Measurements from ENCODE around the gene NCOA6.
A peak's percentile ranks its signal among the peaks of the same experiment; 100 is the strongest.

Gene NCOA6

DNA sequence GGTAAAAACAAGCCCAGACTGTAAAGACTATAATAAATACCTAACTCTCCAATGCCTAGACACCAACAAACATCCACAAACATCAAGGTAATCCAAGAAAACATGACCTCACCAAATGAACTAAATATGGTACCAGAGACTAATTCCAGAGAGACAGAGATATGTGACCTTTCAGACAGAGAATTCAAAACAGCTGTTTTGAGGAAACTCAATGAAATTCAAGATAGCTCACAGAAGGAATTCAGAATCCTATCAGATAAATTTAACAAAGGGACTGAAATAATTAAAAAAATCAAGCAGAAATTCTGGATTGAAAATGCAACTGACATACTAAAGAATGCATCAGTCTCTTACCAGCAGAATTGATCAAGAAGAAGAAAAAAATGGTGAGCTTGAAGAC is 26.6 kb downstream of the NCOA6 start:
- no peak overlapping the region for H3K23ac ChIP-seq (ENCODE audit: low read depth, low read length, poor library complexity)
- H3K79me1 ChIP-seq (ENCODE audit: low read depth, low read length), result no peaks in the 10 kb centered on the region
- H3K9me3 ChIP-seq (replicated peaks in 1 of 2; ENCODE audit: control insufficient read depth in 2 of 2, insufficient read depth in 1 of 2, low read depth in 1 of 2, low read length in 2 of 2), result peaks cover 2 to 22% of the 10 kb centered on the region in 2 donors
- H4K91ac ChIP-seq (ENCODE audit: low read depth, low read length, poor library complexity), result no peak overlapping the region
- no peak overlapping the region for H3K4me2 ChIP-seq (ENCODE audit: insufficient read depth, low read length, poor library complexity, severe bottlenecking)
- H4K8ac ChIP-seq (ENCODE audit: low read depth, low read length), result no peak overlapping the region
- H3K27ac ChIP-seq (replicated peaks; ENCODE audit: low read length), result no peak overlapping the region
- no peak overlapping the region for H3K9ac ChIP-seq (ENCODE audit: low read depth, low read length, poor library complexity)
- peaks cover 0 to 15% of the 10 kb centered on the region in 2 donors for H3K36me3 ChIP-seq (replicated peaks in 1 of 2; ENCODE audit: control insufficient read depth in 2 of 2, insufficient read depth in 2 of 2, low read length in 2 of 2)
- no peak overlapping the region for H3K14ac ChIP-seq (ENCODE audit: low read length)
- H3K4me1 ChIP-seq (ENCODE audit: control insufficient read depth in 2 of 2, insufficient read depth in 1 of 2, low read depth in 1 of 2, low read length in 2 of 2), result no peaks in the 10 kb centered on the region
- no peaks in the 10 kb centered on the region for H3K27me3 ChIP-seq (ENCODE audit: control insufficient read depth in 3 of 3, insufficient read depth in 3 of 3, low read depth in 1 of 3, low read length in 3 of 3)
- DNase-seq (ENCODE audit: low spot score), result no peak
- H2BK12ac ChIP-seq (ENCODE audit: low read length), result no peak overlapping the region
- H2BK15ac ChIP-seq (ENCODE audit: low read length), result no peak overlapping the region
- no peak overlapping the region for H2BK120ac ChIP-seq (ENCODE audit: low read depth, low read length)
- H3K18ac ChIP-seq (ENCODE audit: low read length), result no peak overlapping the region
- no peak overlapping the region for H2BK5ac ChIP-seq (ENCODE audit: low read length)
- H3K4me3 ChIP-seq (ENCODE audit: low read length in 2 of 2), result no peak overlapping the region
- H3K4ac ChIP-seq (ENCODE audit: low read length), result no peak overlapping the region
- no peak overlapping the region for H2AFZ ChIP-seq (ENCODE audit: low read length)
- no peak overlapping the region for H2AK5ac ChIP-seq (ENCODE audit: low read depth, low read length)

DNA sequence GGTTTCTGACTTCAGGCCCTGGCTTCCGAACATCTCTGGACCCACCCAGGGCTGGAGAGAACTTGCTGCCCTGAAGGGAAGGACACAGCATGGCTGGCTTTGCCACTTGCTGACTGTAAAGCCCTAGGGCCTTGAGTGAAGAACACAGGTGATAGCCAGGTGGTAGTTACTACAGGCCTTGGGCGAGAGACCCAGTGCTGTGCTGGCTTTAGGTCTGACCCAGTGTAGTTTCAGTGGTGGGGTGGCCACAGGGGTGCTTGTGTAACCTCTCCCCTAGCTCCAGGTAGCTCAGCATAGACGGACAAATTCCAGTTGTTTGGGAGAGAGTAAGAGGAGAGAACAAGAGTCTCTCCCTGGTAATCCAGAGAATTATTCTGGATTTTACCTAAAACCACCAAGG is 27.1 kb downstream of the NCOA6 start:
- H3K9ac ChIP-seq (ENCODE audit: low read depth, low read length, poor library complexity), result no peak overlapping the region
- H3K36me3 ChIP-seq (replicated peaks in 1 of 2; ENCODE audit: control insufficient read depth in 2 of 2, insufficient read depth in 2 of 2, low read length in 2 of 2), result peaks cover 0 to 9% of the 10 kb centered on the region in 2 donors
- H3K14ac ChIP-seq (ENCODE audit: low read length), result no peak overlapping the region
- H3K79me1 ChIP-seq (ENCODE audit: low read depth, low read length), result no peaks in the 10 kb centered on the region
- H2AK5ac ChIP-seq (ENCODE audit: low read depth, low read length), result no peak overlapping the region
- no peak overlapping the region for H2BK12ac ChIP-seq (ENCODE audit: low read length)
- H3K23ac ChIP-seq (ENCODE audit: low read depth, low read length, poor library complexity), result no peak overlapping the region
- H3K18ac ChIP-seq (ENCODE audit: low read length), result no peak overlapping the region
- no peak overlapping the region for H2BK120ac ChIP-seq (ENCODE audit: low read depth, low read length)
- no peak overlapping the region for H2AFZ ChIP-seq (ENCODE audit: low read length)
- no peak overlapping the region for H4K91ac ChIP-seq (ENCODE audit: low read depth, low read length, poor library complexity)
- H4K8ac ChIP-seq (ENCODE audit: low read depth, low read length), result no peak overlapping the region
- no peak overlapping the region for H2BK15ac ChIP-seq (ENCODE audit: low read length)
- no CpG with 5 or more reads among the region's 3 CpGs for WGBS, 2 donors (ENCODE audit: extremely low coverage in 2 of 2, insufficient read length in 2 of 2, insufficient replicate concordance in 1 of 2)
- no peaks in the 10 kb centered on the region for H3K27me3 ChIP-seq (ENCODE audit: control insufficient read depth in 3 of 3, insufficient read depth in 3 of 3, low read depth in 1 of 3, low read length in 3 of 3)
- no peak for DNase-seq (ENCODE audit: low spot score)
- H3K27ac ChIP-seq (replicated peaks; ENCODE audit: low read length), result no peak overlapping the region
- peak overlapping the region in 1 of 2 donors; percentile 13 for H3K4me3 ChIP-seq (ENCODE audit: low read length in 2 of 2)
- H3K9me3 ChIP-seq (replicated peaks in 1 of 2; ENCODE audit: control insufficient read depth in 2 of 2, insufficient read depth in 1 of 2, low read depth in 1 of 2, low read length in 2 of 2), result peaks cover 2 to 22% of the 10 kb centered on the region in 2 donors
- no peak overlapping the region for H3K4ac ChIP-seq (ENCODE audit: low read length)
- no peak overlapping the region for H2BK5ac ChIP-seq (ENCODE audit: low read length)
- H3K4me1 ChIP-seq (ENCODE audit: control insufficient read depth in 2 of 2, insufficient read depth in 1 of 2, low read depth in 1 of 2, low read length in 2 of 2), result no peaks in the 10 kb centered on the region
- H3K4me2 ChIP-seq (ENCODE audit: insufficient read depth, low read length, poor library complexity, severe bottlenecking), result no peak overlapping the region

DNA sequence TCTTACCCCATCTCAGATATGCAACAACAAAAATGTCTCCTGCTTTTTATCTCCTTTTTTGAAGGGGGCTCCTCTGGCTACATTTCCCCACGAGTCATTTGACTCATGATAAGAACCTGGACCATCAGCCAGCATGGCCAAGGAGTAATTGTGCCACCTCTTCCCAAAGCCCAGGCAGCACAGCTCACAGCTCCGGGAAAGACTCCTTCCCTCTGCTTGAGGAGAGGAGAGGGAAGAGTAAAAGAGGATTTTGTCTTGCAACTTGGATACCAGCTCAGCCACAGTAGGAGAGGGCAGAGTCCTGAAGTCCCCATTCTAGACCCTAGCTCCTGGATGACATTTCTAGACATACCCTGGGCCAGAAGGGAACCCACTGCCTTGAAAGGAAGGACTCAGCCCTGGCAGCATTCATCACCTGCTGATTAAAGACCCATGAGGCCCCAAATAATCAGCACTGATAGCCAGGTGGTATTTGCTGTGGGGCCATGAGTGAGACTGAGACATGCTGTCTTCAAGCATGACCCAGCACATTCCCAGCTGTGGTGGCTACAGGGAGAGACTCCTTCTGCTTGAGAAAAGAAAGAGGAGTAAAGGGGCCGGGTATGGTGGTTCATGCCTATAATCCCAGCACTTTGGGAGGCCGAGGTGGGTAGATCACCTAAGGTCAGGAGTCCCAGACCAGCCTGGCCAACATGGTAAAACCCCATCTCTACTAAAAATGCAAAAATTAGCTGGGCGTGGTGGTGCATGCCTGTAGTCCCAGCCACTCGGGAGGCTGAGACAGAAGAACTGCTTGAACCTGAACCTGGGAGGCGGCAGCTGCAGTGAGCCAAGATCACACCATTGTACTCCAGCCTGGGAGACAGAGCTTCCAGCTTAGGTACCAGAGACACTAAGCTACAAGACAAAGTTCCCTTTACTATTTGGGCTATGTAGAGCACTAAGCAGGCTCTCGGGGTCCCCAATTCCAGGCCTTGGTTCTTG is 28.1 kb downstream of the NCOA6 start:
- H3K18ac ChIP-seq (ENCODE audit: low read length), result no peak overlapping the region
- no peak overlapping the region for H4K91ac ChIP-seq (ENCODE audit: low read depth, low read length, poor library complexity)
- no peak overlapping the region for H2AK5ac ChIP-seq (ENCODE audit: low read depth, low read length)
- no peak overlapping the region for H2BK5ac ChIP-seq (ENCODE audit: low read length)
- H2BK12ac ChIP-seq (ENCODE audit: low read length), result no peak overlapping the region
- H2BK120ac ChIP-seq (ENCODE audit: low read depth, low read length), result no peak overlapping the region
- H3K4me2 ChIP-seq (ENCODE audit: insufficient read depth, low read length, poor library complexity, severe bottlenecking), result no peak overlapping the region
- no peaks in the 10 kb centered on the region for H3K79me1 ChIP-seq (ENCODE audit: low read depth, low read length)
- H3K36me3 ChIP-seq (replicated peaks in 1 of 2; ENCODE audit: control insufficient read depth in 2 of 2, insufficient read depth in 2 of 2, low read length in 2 of 2), result peaks cover 0 to 4% of the 10 kb centered on the region in 2 donors
- H3K27me3 ChIP-seq (ENCODE audit: control insufficient read depth in 3 of 3, insufficient read depth in 3 of 3, low read depth in 1 of 3, low read length in 3 of 3), result no peaks in the 10 kb centered on the region
- DNase-seq (ENCODE audit: low spot score), result no peak
- H3K23ac ChIP-seq (ENCODE audit: low read depth, low read length, poor library complexity), result no peak overlapping the region
- no peak overlapping the region for H3K4ac ChIP-seq (ENCODE audit: low read length)
- H3K27ac ChIP-seq (replicated peaks; ENCODE audit: low read length), result no peak overlapping the region
- H2BK15ac ChIP-seq (ENCODE audit: low read length), result no peak overlapping the region
- H3K14ac ChIP-seq (ENCODE audit: low read length), result peak overlapping the region; percentile 56
- no peak overlapping the region for H2AFZ ChIP-seq (ENCODE audit: low read length)
- H3K9ac ChIP-seq (ENCODE audit: low read depth, low read length, poor library complexity), result no peak overlapping the region
- WGBS, 2 donors (ENCODE audit: extremely low coverage in 2 of 2, insufficient read length in 2 of 2, insufficient replicate concordance in 1 of 2), result no CpG with 5 or more reads among the region's 8 CpGs
- peaks cover 0 to 18% of the 10 kb centered on the region in 2 donors for H3K9me3 ChIP-seq (replicated peaks in 1 of 2; ENCODE audit: control insufficient read depth in 2 of 2, insufficient read depth in 1 of 2, low read depth in 1 of 2, low read length in 2 of 2)
- no peaks in the 10 kb centered on the region for H3K4me1 ChIP-seq (ENCODE audit: control insufficient read depth in 2 of 2, insufficient read depth in 1 of 2, low read depth in 1 of 2, low read length in 2 of 2)
- no peak overlapping the region for H4K8ac ChIP-seq (ENCODE audit: low read depth, low read length)
- no peak overlapping the region for H3K4me3 ChIP-seq (ENCODE audit: low read length in 2 of 2)

DNA sequence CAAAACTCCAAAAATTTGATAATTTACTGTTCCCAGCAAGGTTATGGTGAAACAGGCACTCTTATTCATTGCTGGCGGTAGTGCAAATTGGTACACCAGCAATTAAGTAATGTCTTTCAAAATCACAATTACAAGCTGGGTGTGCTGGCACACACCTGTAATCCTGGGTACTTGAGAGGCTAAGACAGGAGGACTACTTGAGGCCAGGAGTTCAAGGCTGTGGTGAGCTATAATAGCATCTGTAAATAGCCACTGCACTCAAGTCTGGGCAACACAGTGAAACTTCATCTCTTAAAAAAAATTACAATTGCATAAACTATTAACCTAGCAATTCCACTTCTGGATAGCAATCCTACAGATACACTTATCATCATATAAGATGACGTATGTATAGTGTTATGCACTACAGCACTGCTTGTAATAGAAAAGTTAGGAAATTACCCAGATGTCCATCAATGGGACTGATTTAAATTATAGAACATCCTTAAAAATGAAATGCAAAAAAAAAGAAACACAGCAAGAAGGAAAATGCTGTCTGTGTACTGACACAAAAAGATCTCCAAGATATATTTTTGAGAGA is 31.4 kb downstream of the NCOA6 start:
- no CpG with 5 or more reads among the region's 2 CpGs for WGBS, 2 donors (ENCODE audit: extremely low coverage in 2 of 2, insufficient read length in 2 of 2, insufficient replicate concordance in 1 of 2)
- H3K4ac ChIP-seq (ENCODE audit: low read length), result no peak overlapping the region
- H3K18ac ChIP-seq (ENCODE audit: low read length), result no peak overlapping the region
- no peak overlapping the region for H2BK5ac ChIP-seq (ENCODE audit: low read length)
- H4K8ac ChIP-seq (ENCODE audit: low read depth, low read length), result no peak overlapping the region
- no peak overlapping the region for H2BK15ac ChIP-seq (ENCODE audit: low read length)
- H2AK5ac ChIP-seq (ENCODE audit: low read depth, low read length), result no peak overlapping the region
- H3K4me3 ChIP-seq (ENCODE audit: low read length in 2 of 2), result no peak overlapping the region
- H3K36me3 ChIP-seq (replicated peaks in 1 of 2; ENCODE audit: control insufficient read depth in 2 of 2, insufficient read depth in 2 of 2, low read length in 2 of 2), result peaks cover 2 to 30% of the 10 kb centered on the region in 2 donors
- no peak overlapping the region for H4K91ac ChIP-seq (ENCODE audit: low read depth, low read length, poor library complexity)
- peaks cover 1% of the 10 kb centered on the region for H3K79me1 ChIP-seq (ENCODE audit: low read depth, low read length)
- no peak overlapping the region for H3K27ac ChIP-seq (replicated peaks; ENCODE audit: low read length)
- no peak overlapping the region for H2AFZ ChIP-seq (ENCODE audit: low read length)
- no peak overlapping the region for H2BK12ac ChIP-seq (ENCODE audit: low read length)
- no peak overlapping the region for H2BK120ac ChIP-seq (ENCODE audit: low read depth, low read length)
- no peak overlapping the region for H3K23ac ChIP-seq (ENCODE audit: low read depth, low read length, poor library complexity)
- no peaks in the 10 kb centered on the region for H3K27me3 ChIP-seq (ENCODE audit: control insufficient read depth in 3 of 3, insufficient read depth in 3 of 3, low read depth in 1 of 3, low read length in 3 of 3)
- peaks cover 0 to 16% of the 10 kb centered on the region in 2 donors for H3K9me3 ChIP-seq (replicated peaks in 1 of 2; ENCODE audit: control insufficient read depth in 2 of 2, insufficient read depth in 1 of 2, low read depth in 1 of 2, low read length in 2 of 2)
- no peak overlapping the region for H3K9ac ChIP-seq (ENCODE audit: low read depth, low read length, poor library complexity)
- no peaks in the 10 kb centered on the region for H3K4me1 ChIP-seq (ENCODE audit: control insufficient read depth in 2 of 2, insufficient read depth in 1 of 2, low read depth in 1 of 2, low read length in 2 of 2)
- no peak overlapping the region for H3K14ac ChIP-seq (ENCODE audit: low read length)
- no peak overlapping the region for H3K4me2 ChIP-seq (ENCODE audit: insufficient read depth, low read length, poor library complexity, severe bottlenecking)
- DNase-seq (ENCODE audit: low spot score), result no peak
